Measurements from ENCODE around the gene DAB2. TPM values are rescaled to one million over a fixed set of nuclear protein-coding genes. Genes with fewer than 3 reads are reported as not detected.

DAB2 gene
- total RNA-seq, 1 experiment from 2014 or later, result 30.1 TPM

DNA sequence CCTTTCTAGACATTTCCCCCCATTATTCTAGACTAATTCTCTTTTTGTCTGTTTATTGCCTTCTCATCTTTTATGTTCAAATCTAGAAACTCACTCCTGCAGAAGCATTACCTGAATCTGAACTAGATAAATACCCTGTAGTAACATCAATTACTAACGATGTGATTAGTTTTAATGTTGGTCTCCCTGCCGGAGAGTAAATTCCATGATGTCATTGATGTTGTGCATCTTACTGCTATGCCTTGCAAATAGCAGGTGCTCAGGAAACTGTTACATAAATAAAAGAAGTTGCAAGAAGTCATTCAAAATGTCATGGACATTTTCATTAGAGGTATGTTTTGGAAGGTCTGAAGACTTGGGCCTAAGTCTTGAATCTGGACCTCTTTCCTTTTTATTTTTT lies 37.5 kb downstream of the DAB2 start:
- BruUV-seq (replicated peaks), result no TSS peak
- no peaks in the 10 kb centered on the region for H3K36me3 ChIP-seq (ENCODE audit: insufficient read depth, low read length, poor library complexity, severe bottlenecking)
- no peak overlapping the region for H3K4me3 ChIP-seq (ENCODE audit: low read depth, low read length, poor library complexity, severe bottlenecking)
- ChIA-PET CTCF (no interaction called here), POLR2A (ENCODE audit: low non-redundant PET) (no interaction called here)
- TF ChIP-seq EZH2 (IDR thresholded peaks at IDR 0.05; ENCODE audit: borderline replicate concordance, low read depth, low read length, poor library complexity, severe bottlenecking) (no peak), CTCF (conservative IDR thresholded peaks at IDR 0.05; ENCODE audit: low read depth, low read length) (no peak)
- H3K27me3 ChIP-seq (replicated peaks; ENCODE audit: insufficient read depth, low read depth, low read length, poor library complexity), result no peaks in the 10 kb centered on the region
- no peaks in the 10 kb centered on the region for H3K4me1 ChIP-seq (ENCODE audit: insufficient read depth, low read length, poor library complexity, severe bottlenecking)
- no peak for DNase-seq (ENCODE audit: low spot score)
- H3K27ac ChIP-seq (ENCODE audit: low read depth, low read length, poor library complexity, severe bottlenecking), result no peak overlapping the region
- no peaks in the 10 kb centered on the region for H3K9me3 ChIP-seq (ENCODE audit: low read depth, low read length, poor library complexity, severe bottlenecking)
- intact Hi-C loops (cut with micrococcal nuclease; ENCODE audit: unreplicated experiment), result no loop called here

DNA sequence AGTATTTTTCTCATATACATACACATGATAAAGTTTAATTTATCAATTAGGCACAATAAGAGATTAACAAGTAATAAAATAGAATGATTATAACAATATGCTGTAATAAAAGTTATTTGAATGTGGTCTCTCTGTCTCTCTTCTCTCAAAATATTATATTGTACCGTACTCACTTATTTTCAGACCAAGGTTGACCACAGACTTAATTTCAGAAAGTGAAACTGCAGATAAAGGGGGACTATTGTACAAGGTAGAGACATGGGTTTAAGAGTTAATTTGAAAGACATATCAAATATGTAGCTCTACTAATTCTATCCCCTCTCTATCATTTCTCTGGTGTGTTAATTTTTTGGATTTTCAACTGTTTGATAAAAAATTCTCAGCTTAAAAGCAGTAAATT lies 40.5 kb downstream of the DAB2 start:
- no peaks in the 10 kb centered on the region for H3K9me3 ChIP-seq (ENCODE audit: low read depth, low read length, poor library complexity, severe bottlenecking)
- ChIA-PET POLR2A (ENCODE audit: low non-redundant PET) (no interaction called here), CTCF (no interaction called here)
- DNase-seq (ENCODE audit: low spot score), result no peak
- no peaks in the 10 kb centered on the region for H3K4me1 ChIP-seq (ENCODE audit: insufficient read depth, low read length, poor library complexity, severe bottlenecking)
- no peak for TF ChIP-seq EZH2 (IDR thresholded peaks at IDR 0.05; ENCODE audit: borderline replicate concordance, low read depth, low read length, poor library complexity, severe bottlenecking)
- TF ChIP-seq CTCF (conservative IDR thresholded peaks at IDR 0.05; ENCODE audit: low read depth, low read length), result no peak
- intact Hi-C loops (cut with micrococcal nuclease; ENCODE audit: unreplicated experiment), result no loop called here
- H3K27me3 ChIP-seq (replicated peaks; ENCODE audit: insufficient read depth, low read depth, low read length, poor library complexity), result no peaks in the 10 kb centered on the region
- no TSS peak for BruUV-seq (replicated peaks)
- no peaks in the 10 kb centered on the region for H3K36me3 ChIP-seq (ENCODE audit: insufficient read depth, low read length, poor library complexity, severe bottlenecking)
- H3K4me3 ChIP-seq (ENCODE audit: low read depth, low read length, poor library complexity, severe bottlenecking), result no peak overlapping the region
- no peak overlapping the region for H3K27ac ChIP-seq (ENCODE audit: low read depth, low read length, poor library complexity, severe bottlenecking)

- no peaks in the 10 kb centered on the region for H3K4me1 ChIP-seq (ENCODE audit: insufficient read depth, low read length, poor library complexity, severe bottlenecking)
- BruUV-seq (replicated peaks), result no TSS peak
- CTCF ChIA-PET, result no interaction called here
- H3K36me3 ChIP-seq (ENCODE audit: insufficient read depth, low read length, poor library complexity, severe bottlenecking), result no peaks in the 10 kb centered on the region
- no peak overlapping the region for H3K27ac ChIP-seq (ENCODE audit: low read depth, low read length, poor library complexity, severe bottlenecking)
- no peak for DNase-seq (ENCODE audit: low spot score)
- no peaks in the 10 kb centered on the region for H3K9me3 ChIP-seq (ENCODE audit: low read depth, low read length, poor library complexity, severe bottlenecking)
- POLR2A ChIA-PET (ENCODE audit: low non-redundant PET), result no interaction called here
- H3K4me3 ChIP-seq (ENCODE audit: low read depth, low read length, poor library complexity, severe bottlenecking), result no peak overlapping the region
- TF ChIP-seq CTCF (conservative IDR thresholded peaks at IDR 0.05; ENCODE audit: low read depth, low read length) (no peak), EZH2 (IDR thresholded peaks at IDR 0.05; ENCODE audit: borderline replicate concordance, low read depth, low read length, poor library complexity, severe bottlenecking) (no peak)
- no peaks in the 10 kb centered on the region for H3K27me3 ChIP-seq (replicated peaks; ENCODE audit: insufficient read depth, low read depth, low read length, poor library complexity)
- intact Hi-C loops (cut with micrococcal nuclease; ENCODE audit: unreplicated experiment), result no loop called here
These were observed 43.4 kb downstream of the DAB2 start for GRCh38 chr5:39381376-39381775.
